Left ventricle myocardium inferior (tissue), 1 donor: ENCODE results near the gene GUCD1. TPM values are rescaled to one million over a fixed set of nuclear protein-coding genes. Genes with fewer than 3 reads are reported as not detected.

Source experiments
- DNase-seq: peaks from one replicate; pipeline ENCODE4 v3.0.0-alpha.2; 2020
- H3K27ac ChIP-seq: fragments of 200-600 bp; replicated peaks from 2 replicates; pipeline ENCODE4 v1.8.0; 2021
- H3K27me3 ChIP-seq: fragments of 200-600 bp; 2 replicates; pipeline ENCODE4 v1.8.0; 2021; ENCODE audit warnings: low read depth
- H3K36me3 ChIP-seq: fragments of 200-600 bp; 2 replicates; pipeline ENCODE4 v1.8.0; 2021
- H3K4me1 ChIP-seq: fragments of 200-600 bp; 2 replicates; pipeline ENCODE4 v1.8.0; 2021
- H3K4me3 ChIP-seq: fragments of 200-600 bp; 2 replicates; pipeline ENCODE4 v1.8.0; 2021; ENCODE audit warnings: mild to moderate bottlenecking, moderate library complexity
- H3K9me3 ChIP-seq: fragments of 200-600 bp; replicated peaks from 2 replicates; pipeline ENCODE4 v1.8.0; 2021
- CTCF ChIP-seq: fragments of 200-600 bp; IDR thresholded peaks from 2 replicates; pipeline ENCODE4 v1.8.0; 2021; ENCODE audit warnings: antibody characterized with exemption, mild to moderate bottlenecking, borderline replicate concordance
- intact Hi-C: fragments of 100-400 bp; cut with micrococcal nuclease; formaldehyde crosslinking; loops from one replicate; pipeline ENCODE4 v1.11.0; 2022
- total RNA-seq: library from RNA; stranded (reverse); fragmentation: NEBNext Ultra II Directional; extraction: Animal tissue kit (Norgen Biotek cat#: 25700); gene quantifications from one replicate; pipeline ENCODE4 v1.2.1, GENCODE V29; 2021
- donor health status: DM: no; HTN: yes; CAD: no; lungs with severe emphysema.

GUCD1 gene
- total RNA-seq, 1 donor from 2014 or later, result 203 TPM

GRCh38 chr22:24587251-24587650 lies 32.3 kb upstream of the GUCD1 start:
- H3K36me3 ChIP-seq, result peaks cover 10% of the 10 kb centered on the region
- no peaks in the 10 kb centered on the region for H3K27me3 ChIP-seq
- H3K4me3 ChIP-seq, result no peak overlapping the region
- H3K9me3 ChIP-seq, result no peaks in the 10 kb centered on the region
- no peak for TF ChIP-seq CTCF
- no peak for DNase-seq
- intact Hi-C loops, result no loop called here
- no peak overlapping the region for H3K27ac ChIP-seq
- peaks cover 26% of the 10 kb centered on the region for H3K4me1 ChIP-seq

- Histone ChIP-seq H3K9me3 (no peaks in the 10 kb centered on the region), H3K36me3 (peaks cover 10% of the 10 kb centered on the region), H3K4me3 (no peak overlapping the region), H3K4me1 (peaks cover 22% of the 10 kb centered on the region), H3K27me3 (no peaks in the 10 kb centered on the region), H3K27ac (no peak overlapping the region)
- no peak for DNase-seq
- TF ChIP-seq CTCF, result no peak
- intact Hi-C loops, result no loop called here
Measured at GRCh38 chr22:24585927-24586546, 31.1 kb upstream of the GUCD1 start.

- Histone ChIP-seq H3K27me3 (no peaks in the 10 kb centered on the region), H3K27ac (no peak overlapping the region), H3K4me1 (peaks cover 22% of the 10 kb centered on the region), H3K36me3 (peaks cover 10% of the 10 kb centered on the region), H3K9me3 (no peaks in the 10 kb centered on the region), H3K4me3 (no peak overlapping the region)
- intact Hi-C loops, result no loop called here
- no peak for DNase-seq
- no peak for TF ChIP-seq CTCF
Measured at GRCh38 chr22:24585461-24585860, 30.5 kb upstream of the GUCD1 start.

GRCh38 chr22:24584871-24585411 lies 30.0 kb upstream of the GUCD1 start:
- Histone ChIP-seq H3K9me3 (no peaks in the 10 kb centered on the region), H3K4me3 (no peak overlapping the region), H3K27me3 (no peaks in the 10 kb centered on the region), H3K4me1 (peaks cover 22% of the 10 kb centered on the region), H3K36me3 (peaks cover 10% of the 10 kb centered on the region), H3K27ac (no peak overlapping the region)
- intact Hi-C loops, result no loop called here
- no peak for TF ChIP-seq CTCF
- DNase-seq, result no peak

GRCh38 chr22:24584166-24584790 lies 29.3 kb upstream of the GUCD1 start:
- Histone ChIP-seq H3K27ac (peak overlapping the region; percentile 71), H3K4me3 (peak overlapping the region; percentile 39), H3K4me1 (peaks cover 22% of the 10 kb centered on the region), H3K27me3 (no peaks in the 10 kb centered on the region), H3K36me3 (peaks cover 8% of the 10 kb centered on the region), H3K9me3 (no peaks in the 10 kb centered on the region)
- DNase-seq, result no peak
- intact Hi-C loops, result no loop called here
- TF ChIP-seq CTCF, result no peak
